KG1 (cell line): ENCODE data around the gene TCF20.

Experiments used
- DNase-seq: peaks from one replicate; lab custom pipeline; 2025; lab: John Stamatoyannopoulos, UW

Gene TCF20

GRCh38 chr22:42258126-42258525 lies 12.3 kb downstream of the TCF20 start:
- DNase-seq: no peak

DNA sequence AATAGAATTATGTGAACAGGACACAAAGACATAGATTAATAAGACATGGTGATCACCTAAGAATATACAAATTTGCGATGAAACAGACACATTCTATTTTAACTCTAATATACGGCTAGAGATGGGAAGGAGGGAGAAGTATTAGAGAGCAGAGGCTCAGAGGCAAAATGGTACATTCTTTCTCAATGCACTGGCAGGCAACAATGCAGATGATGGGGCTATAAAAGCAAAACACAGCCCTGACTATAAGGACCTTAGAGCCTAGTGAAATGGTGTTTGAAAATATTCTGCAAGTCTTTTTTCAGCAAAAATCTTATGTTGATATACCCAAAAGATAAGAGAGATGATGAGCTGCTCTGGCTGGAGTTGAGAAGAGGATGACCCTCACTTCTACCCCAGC lies 13.1 kb downstream of the TCF20 start:
- DNase-seq: no peak

GRCh38 chr22:42256930-42257329 lies 13.5 kb downstream of the TCF20 start:
- DNase-seq: no peak

GRCh38 chr22:42256220-42256619 lies 14.2 kb downstream of the TCF20 start:
- DNase-seq: no peak

GRCh38 chr22:42249831-42250230 lies 20.6 kb downstream of the TCF20 start:
- no peak for DNase-seq

DNA sequence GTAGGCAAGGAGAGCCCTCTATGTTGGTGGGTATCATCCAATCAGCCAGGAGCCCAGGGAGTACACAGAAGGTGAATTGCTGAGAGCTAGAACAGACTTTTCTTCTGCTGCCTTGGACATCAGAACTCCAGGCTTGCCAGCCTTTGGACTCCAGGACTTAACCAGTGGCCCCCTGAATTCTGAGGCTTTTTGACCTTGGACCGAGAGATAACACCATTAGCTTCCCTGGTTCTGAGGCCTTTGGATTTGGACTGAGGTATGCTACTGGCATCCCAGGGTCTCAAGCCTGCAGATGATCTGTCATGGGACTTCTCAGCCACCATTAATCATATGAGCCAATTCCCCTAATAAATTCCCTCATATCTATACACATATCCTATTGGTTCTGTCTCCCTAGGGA lies 21.5 kb downstream of the TCF20 start:
- no peak for DNase-seq

- DNase-seq: no peak
These were observed 22.9 kb downstream of the TCF20 start for GRCh38 chr22:42247596-42247995.

GRCh38 chr22:42243802-42244060 lies 26.7 kb downstream of the TCF20 start:
- DNase-seq: no peak

GRCh38 chr22:42236848-42237247 lies 33.6 kb downstream of the TCF20 start:
- no peak for DNase-seq

- DNase-seq: no peak
These were observed 34.2 kb downstream of the TCF20 start for GRCh38 chr22:42236268-42236667.

DNA sequence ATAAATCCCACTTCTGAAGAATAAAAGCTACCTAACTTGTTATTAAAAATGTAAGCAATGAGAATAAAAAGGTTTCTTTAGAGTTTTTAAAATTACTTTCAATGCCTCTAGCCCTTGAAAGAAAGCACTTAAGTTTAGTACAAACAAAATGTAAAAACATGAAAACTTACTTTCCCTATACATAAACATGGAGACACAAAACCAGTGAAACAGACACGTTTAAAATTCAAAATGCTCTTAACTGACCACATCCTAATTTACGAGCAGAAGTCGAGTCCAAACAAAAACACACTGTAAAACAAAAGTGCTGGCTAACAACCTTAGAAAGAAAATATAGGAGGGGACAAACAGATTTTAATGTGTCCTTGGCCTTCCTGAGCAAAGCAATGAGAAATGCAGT lies 36.6 kb downstream of the TCF20 start:
- no peak for DNase-seq

DNA sequence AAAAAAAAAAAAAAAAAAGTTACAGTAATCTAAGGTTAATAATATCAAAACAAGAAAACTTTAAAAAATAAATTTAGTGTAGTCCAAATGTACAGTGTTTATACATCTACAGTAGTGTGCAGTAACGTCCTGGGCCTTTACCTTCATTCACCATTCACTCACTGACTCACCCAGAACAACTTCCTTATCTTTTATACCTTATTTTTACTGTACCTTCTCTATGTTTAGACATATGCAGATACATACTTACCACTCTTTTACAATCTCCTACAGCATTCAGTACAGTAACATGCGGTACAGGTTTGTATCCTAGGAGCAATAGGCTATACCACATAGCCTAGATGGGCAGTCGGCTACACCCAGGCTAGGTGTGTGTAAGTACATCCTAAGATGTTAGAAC lies 38.5 kb downstream of the TCF20 start:
- DNase-seq: no peak

GRCh38 chr22:42229455-42230149 lies 40.9 kb downstream of the TCF20 start:
- DNase-seq: no peak

DNA sequence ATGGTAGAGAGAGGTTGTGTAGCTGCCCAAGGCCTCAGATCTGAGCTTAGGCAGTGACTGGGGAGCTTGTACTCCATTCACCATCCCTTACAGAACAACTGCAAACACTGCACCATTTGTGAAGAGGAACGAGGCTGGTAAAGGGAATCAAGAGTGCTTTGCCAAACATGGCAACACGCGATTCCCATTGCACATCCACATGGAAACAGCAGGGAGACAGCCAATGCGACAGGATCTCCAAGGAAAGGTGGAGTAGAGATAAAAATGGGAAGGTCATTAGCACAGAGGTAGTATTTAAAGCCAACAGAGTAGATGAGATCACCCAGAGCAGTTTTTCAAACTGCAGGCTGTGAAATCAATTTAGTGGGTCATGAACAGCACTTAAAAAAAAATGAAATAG lies 42.0 kb downstream of the TCF20 start:
- DNase-seq: no peak

GRCh38 chr22:42227435-42227834 lies 43.0 kb downstream of the TCF20 start:
- no peak for DNase-seq

GRCh38 chr22:42225841-42226240 lies 44.6 kb downstream of the TCF20 start:
- no peak for DNase-seq

- no peak for DNase-seq
These were observed 48.3 kb downstream of the TCF20 start for GRCh38 chr22:42222140-42222539.
